HL-60 (cell line): ENCODE data around the gene AP1M2.

Experiments used
- DNase-seq, 2 experiments: peaks; one replicate each; pipeline ENCODE4 v3.0.0-alpha.2; 2010 to 2020; ENCODE audit warnings: low read depth in 1 of 2, low spot score in 1 of 2
- H3K27ac ChIP-seq: fragments of 250-450 bp; sonication (Bioruptor Pico); replicated peaks from 2 replicates; pipeline ENCODE4 v1.5.1; 2020; ENCODE audit warnings: mild to moderate bottlenecking, moderate library complexity
- H3K27me3 ChIP-seq: fragments of 250-450 bp; sonication (Bioruptor Pico); 2 replicates; pipeline ENCODE4 v1.5.1; 2021; ENCODE audit warnings: mild to moderate bottlenecking, moderate library complexity; ENCODE audit not compliant: insufficient read depth, poor library complexity, severe bottlenecking
- H3K4me3 ChIP-seq: replicated peaks from 2 replicates; pipeline ENCODE4 v1.5.1; 2011; ENCODE audit warnings: mild to moderate bottlenecking, control low read depth, low read length; ENCODE audit not compliant: insufficient read depth
- GABPA ChIP-seq: IDR thresholded peaks from 2 replicates; pipeline ENCODE4 v1.6.1; 2012; ENCODE audit warnings: low read depth
- POLR2AphosphoS5 ChIP-seq: IDR thresholded peaks from 2 replicates; pipeline ENCODE4 v1.6.1; 2012; ENCODE audit warnings: low read depth
- SPI1 ChIP-seq: IDR thresholded peaks from 2 replicates; pipeline ENCODE4 v1.6.1; 2012; ENCODE audit warnings: low read depth, mild to moderate bottlenecking, borderline replicate concordance
- TF ChIP-seq, protein P1 (sequence below): IDR thresholded peaks from one replicate; pipeline ENCODE4 v1.5.1; 2011; ENCODE audit warnings: low read length, control low read depth, inconsistent platforms; ENCODE audit not compliant: insufficient read depth
- TF ChIP-seq, protein P2 (sequence below): IDR thresholded peaks from 2 replicates; pipeline ENCODE4 v1.6.1; 2012; ENCODE audit warnings: low read depth; ENCODE audit not compliant: insufficient replicate concordance

AP1M2 gene

DNA sequence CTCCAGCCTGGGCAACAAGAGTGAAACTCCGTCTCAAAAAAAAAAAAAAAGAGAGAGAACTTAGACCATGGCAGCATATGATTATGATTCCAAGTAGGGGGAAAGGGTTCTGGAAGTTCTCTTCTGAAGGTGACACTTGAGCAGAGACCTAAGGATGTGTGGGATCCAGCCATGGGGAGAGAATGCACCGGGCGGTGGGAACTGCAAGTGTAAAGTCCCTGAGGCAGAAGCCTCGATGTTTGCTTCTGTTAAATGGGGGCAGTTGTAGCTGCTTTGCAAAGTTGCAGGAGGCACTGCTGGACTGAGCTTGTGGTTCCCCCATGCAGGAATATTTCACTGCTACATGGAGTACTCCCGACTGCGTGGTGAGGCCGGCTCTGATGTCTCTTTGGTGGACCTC, 47.3 kb upstream of the AP1M2 start:
- no peak for DNase-seq
- no peak overlapping the region for H3K4me3 ChIP-seq
- H3K27ac ChIP-seq, result no peak overlapping the region
- H3K27me3 ChIP-seq, result no peaks in the 10 kb centered on the region
- no peak for TF ChIP-seq SPI1
- TF ChIP-seq, protein P1, sequence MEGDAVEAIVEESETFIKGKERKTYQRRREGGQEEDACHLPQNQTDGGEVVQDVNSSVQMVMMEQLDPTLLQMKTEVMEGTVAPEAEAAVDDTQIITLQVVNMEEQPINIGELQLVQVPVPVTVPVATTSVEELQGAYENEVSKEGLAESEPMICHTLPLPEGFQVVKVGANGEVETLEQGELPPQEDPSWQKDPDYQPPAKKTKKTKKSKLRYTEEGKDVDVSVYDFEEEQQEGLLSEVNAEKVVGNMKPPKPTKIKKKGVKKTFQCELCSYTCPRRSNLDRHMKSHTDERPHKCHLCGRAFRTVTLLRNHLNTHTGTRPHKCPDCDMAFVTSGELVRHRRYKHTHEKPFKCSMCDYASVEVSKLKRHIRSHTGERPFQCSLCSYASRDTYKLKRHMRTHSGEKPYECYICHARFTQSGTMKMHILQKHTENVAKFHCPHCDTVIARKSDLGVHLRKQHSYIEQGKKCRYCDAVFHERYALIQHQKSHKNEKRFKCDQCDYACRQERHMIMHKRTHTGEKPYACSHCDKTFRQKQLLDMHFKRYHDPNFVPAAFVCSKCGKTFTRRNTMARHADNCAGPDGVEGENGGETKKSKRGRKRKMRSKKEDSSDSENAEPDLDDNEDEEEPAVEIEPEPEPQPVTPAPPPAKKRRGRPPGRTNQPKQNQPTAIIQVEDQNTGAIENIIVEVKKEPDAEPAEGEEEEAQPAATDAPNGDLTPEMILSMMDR, result no peak
- TF ChIP-seq POLR2AphosphoS5, result no peak
- TF ChIP-seq, protein P2, sequence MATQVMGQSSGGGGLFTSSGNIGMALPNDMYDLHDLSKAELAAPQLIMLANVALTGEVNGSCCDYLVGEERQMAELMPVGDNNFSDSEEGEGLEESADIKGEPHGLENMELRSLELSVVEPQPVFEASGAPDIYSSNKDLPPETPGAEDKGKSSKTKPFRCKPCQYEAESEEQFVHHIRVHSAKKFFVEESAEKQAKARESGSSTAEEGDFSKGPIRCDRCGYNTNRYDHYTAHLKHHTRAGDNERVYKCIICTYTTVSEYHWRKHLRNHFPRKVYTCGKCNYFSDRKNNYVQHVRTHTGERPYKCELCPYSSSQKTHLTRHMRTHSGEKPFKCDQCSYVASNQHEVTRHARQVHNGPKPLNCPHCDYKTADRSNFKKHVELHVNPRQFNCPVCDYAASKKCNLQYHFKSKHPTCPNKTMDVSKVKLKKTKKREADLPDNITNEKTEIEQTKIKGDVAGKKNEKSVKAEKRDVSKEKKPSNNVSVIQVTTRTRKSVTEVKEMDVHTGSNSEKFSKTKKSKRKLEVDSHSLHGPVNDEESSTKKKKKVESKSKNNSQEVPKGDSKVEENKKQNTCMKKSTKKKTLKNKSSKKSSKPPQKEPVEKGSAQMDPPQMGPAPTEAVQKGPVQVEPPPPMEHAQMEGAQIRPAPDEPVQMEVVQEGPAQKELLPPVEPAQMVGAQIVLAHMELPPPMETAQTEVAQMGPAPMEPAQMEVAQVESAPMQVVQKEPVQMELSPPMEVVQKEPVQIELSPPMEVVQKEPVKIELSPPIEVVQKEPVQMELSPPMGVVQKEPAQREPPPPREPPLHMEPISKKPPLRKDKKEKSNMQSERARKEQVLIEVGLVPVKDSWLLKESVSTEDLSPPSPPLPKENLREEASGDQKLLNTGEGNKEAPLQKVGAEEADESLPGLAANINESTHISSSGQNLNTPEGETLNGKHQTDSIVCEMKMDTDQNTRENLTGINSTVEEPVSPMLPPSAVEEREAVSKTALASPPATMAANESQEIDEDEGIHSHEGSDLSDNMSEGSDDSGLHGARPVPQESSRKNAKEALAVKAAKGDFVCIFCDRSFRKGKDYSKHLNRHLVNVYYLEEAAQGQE, result no peak
- TF ChIP-seq GABPA, result no peak

DNA sequence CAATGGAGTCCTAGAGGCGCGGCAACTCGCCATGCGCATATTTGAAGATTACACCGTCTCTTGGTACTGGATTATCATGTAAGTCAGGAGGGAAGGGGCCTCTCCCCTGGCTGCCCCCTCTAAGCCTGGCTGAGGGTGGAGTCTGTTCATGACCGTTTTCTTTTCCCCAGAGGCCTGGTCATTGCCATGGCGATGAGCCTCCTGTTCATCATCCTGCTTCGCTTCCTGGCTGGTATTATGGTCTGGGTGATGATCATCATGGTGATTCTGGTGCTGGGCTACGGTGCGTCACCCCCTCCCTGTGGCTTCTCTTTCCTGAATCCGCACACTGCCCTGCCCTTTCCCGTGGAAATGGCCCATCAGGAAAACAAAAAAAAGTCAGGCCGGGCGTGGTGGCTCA, 44.8 kb upstream of the AP1M2 start:
- H3K27me3 ChIP-seq, result no peaks in the 10 kb centered on the region
- no peak overlapping the region for H3K27ac ChIP-seq
- no peak for TF ChIP-seq POLR2AphosphoS5
- no peak for TF ChIP-seq SPI1
- TF ChIP-seq, protein P1, result no peak
- no peak for TF ChIP-seq GABPA
- TF ChIP-seq, protein P2, result no peak
- no peak for DNase-seq
- H3K4me3 ChIP-seq, result no peak overlapping the region

DNA sequence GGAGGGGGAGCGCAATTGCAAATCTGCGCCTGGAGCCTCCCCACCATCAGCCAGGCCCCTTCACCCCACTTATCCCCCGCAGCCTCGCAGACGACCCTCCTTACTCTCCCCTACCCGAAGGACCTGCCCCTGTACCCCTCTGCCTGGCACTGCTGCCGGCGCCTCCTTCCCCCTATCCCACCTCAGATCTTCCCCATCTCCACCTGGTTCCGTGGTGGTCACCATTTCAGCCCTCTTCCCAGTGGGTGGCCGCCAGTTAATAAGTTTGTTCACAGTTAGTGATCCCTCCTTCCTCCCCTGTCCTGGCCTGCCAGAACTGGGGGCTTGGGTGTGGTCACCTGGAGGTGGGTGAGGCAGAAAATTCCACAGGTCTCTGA, 38.6 kb upstream of the AP1M2 start:
- no peak overlapping the region for H3K27ac ChIP-seq
- no peaks in the 10 kb centered on the region for H3K27me3 ChIP-seq
- H3K4me3 ChIP-seq, result no peak overlapping the region
- DNase-seq, result no peak
- no peak for TF ChIP-seq POLR2AphosphoS5
- TF ChIP-seq, protein P2, result no peak
- no peak for TF ChIP-seq GABPA
- TF ChIP-seq, protein P1, result no peak
- TF ChIP-seq SPI1, result no peak
